PC-3 (cell line): ENCODE data around the gene FBLN5. TPM values are rescaled to one million over a fixed set of nuclear protein-coding genes. Genes with fewer than 3 reads are reported as not detected.
A peak's percentile ranks its signal among the peaks of the same experiment; 100 is the strongest.

ENCODE experiments used
- ATAC-seq: fragments of 200-7000 bp; cut with Tn5 transposase; 2 replicates; pipeline ENCODE4 v1.9.1; 2020; ENCODE audit warnings: mild to moderate bottlenecking, moderate library complexity
- BruUV-seq: library from RNA; stranded (reverse); fragments of 400-500 nt; replicated peaks from 2 replicates; lab custom pipeline; 2021; lab: Mats Ljungman, UMichigan
- CTCF ChIA-PET: fragments of 300-600 bp; sonication (Branson Sonifier 250); formaldehyde crosslinking; loops from one replicate; lab custom pipeline; 2022; ENCODE audit warnings: antibody characterized with exemption; lab: Charles Lee
- POLR2A ChIA-PET: fragments of 300-600 bp; sonication (Branson Sonifier 250); formaldehyde crosslinking; loops from one replicate; lab custom pipeline; 2022; ENCODE audit warnings: antibody characterized with exemption; ENCODE audit not compliant: unreplicated experiment; lab: Charles Lee
- DNase-seq: peaks from one replicate; pipeline ENCODE4 v3.0.0-alpha.2; 2015
- H2AFZ ChIP-seq: fragments of 300-600 bp; sonication (generic); 2 replicates; pipeline ENCODE4 v1.6.0; 2016; ENCODE audit warnings: antibody characterized with exemption, low read length
- H3F3A ChIP-seq: fragments of 300-600 bp; sonication (generic); one replicate; pipeline ENCODE4 v1.6.0; 2017; ENCODE audit warnings: antibody characterized with exemption, low read length, control low read depth, mild to moderate bottlenecking; ENCODE audit not compliant: unreplicated experiment
- H3K27ac ChIP-seq: fragments of 300-600 bp; sonication (generic); 2 replicates; pipeline ENCODE4 v1.5.1; 2016; ENCODE audit warnings: mild to moderate bottlenecking, low read length
- H3K27me3 ChIP-seq: fragments of 300-600 bp; sonication (generic); 2 replicates; pipeline ENCODE4 v1.6.1; 2016; ENCODE audit warnings: low read length, mixed read lengths
- H3K36me3 ChIP-seq: fragments of 300-600 bp; sonication (generic); 2 replicates; pipeline ENCODE4 v1.6.1; 2016; ENCODE audit warnings: low read depth, mixed run types, low read length, mixed read lengths
- H3K4me1 ChIP-seq: fragments of 300-600 bp; sonication (generic); 2 replicates; pipeline ENCODE4 v1.5.1; 2016; ENCODE audit warnings: low read length; ENCODE audit not compliant: insufficient read depth
- H3K4me2 ChIP-seq: fragments of 300-600 bp; sonication (generic); 2 replicates; pipeline ENCODE4 v1.6.0; 2016; ENCODE audit warnings: low read length
- H3K4me3 ChIP-seq: fragments of 300-600 bp; sonication (generic); 2 replicates; pipeline ENCODE4 v1.5.1; 2016; ENCODE audit warnings: mild to moderate bottlenecking, low read length, mixed read lengths
- H3K79me2 ChIP-seq: fragments of 300-600 bp; sonication (generic); 2 replicates; pipeline ENCODE4 v1.6.1; 2017; ENCODE audit warnings: low read length, mixed read lengths
- H3K9ac ChIP-seq: fragments of 300-600 bp; sonication (generic); 2 replicates; pipeline ENCODE4 v1.6.0; 2016; ENCODE audit warnings: mild to moderate bottlenecking, low read length
- H3K9me2 ChIP-seq: fragments of 300-600 bp; sonication (generic); replicated peaks from 2 replicates; pipeline ENCODE4 v1.6.1; 2016; ENCODE audit warnings: mixed run types, low read length, mixed read lengths
- H3K9me3 ChIP-seq: fragments of 300-600 bp; sonication (generic); 2 replicates; pipeline ENCODE4 v1.6.1; 2016; ENCODE audit warnings: low read length, mixed read lengths
- H4K20me1 ChIP-seq: fragments of 300-600 bp; sonication (generic); 2 replicates; pipeline ENCODE4 v1.6.1; 2016; ENCODE audit warnings: low read length, mixed read lengths
- CTCF ChIP-seq: fragments of 300-600 bp; sonication (generic); conservative IDR thresholded peaks from 2 replicates; pipeline ENCODE4 v1.5.1; 2017; ENCODE audit warnings: antibody characterized with exemption, low read depth, mild to moderate bottlenecking, low read length
- EZH2 ChIP-seq: fragments of 300-600 bp; sonication (generic); IDR thresholded peaks from one replicate; pipeline ENCODE4 v1.6.1; 2017; ENCODE audit warnings: antibody characterized with exemption, mild to moderate bottlenecking, low read length; ENCODE audit not compliant: unreplicated experiment
- EZH2phosphoT487 ChIP-seq: fragments of 300-600 bp; sonication (generic); IDR thresholded peaks from 2 replicates; pipeline ENCODE4 v1.6.1; 2018; ENCODE audit warnings: mild to moderate bottlenecking, antibody characterized with exemption, low read length, borderline replicate concordance
- intact Hi-C: fragments of 100-400 bp; cut with micrococcal nuclease; formaldehyde crosslinking; loops from 2 replicates; pipeline ENCODE4 v1.9.0; 2023
- total RNA-seq: library from RNA; depleted of rRNA; stranded (reverse); fragments of >200 nt; gene quantifications from 2 replicates; pipeline ENCODE4 v1.2.3, GENCODE V29; 2014

FBLN5 gene
- total RNA-seq, 1 experiment from 2014 or later: 0.58 TPM

GRCh38 chr14:91839749-91840148 lies 107.7 kb downstream of the FBLN5 start:
- Histone ChIP-seq H3K27ac (no peak overlapping the region), H3K27me3 (peaks cover 26% of the 10 kb centered on the region), H3K4me1 (peaks cover 5% of the 10 kb centered on the region; the same call in 1 of the 2 replicates), H3K9me2 (no peaks in the 10 kb centered on the region), H3K4me2 (no peak overlapping the region), H3F3A (no peaks in the 10 kb centered on the region), H2AFZ (no peak overlapping the region), H3K4me3 (no peak overlapping the region), H3K9ac (no peak overlapping the region), H3K79me2 (no peaks in the 10 kb centered on the region), H3K36me3 (no peaks in the 10 kb centered on the region), H4K20me1 (no peaks in the 10 kb centered on the region), H3K9me3 (no peaks in the 10 kb centered on the region)
- CTCF ChIA-PET: no interaction called here
- DNase-seq (no peak), ATAC-seq (no peak)
- no peak for TF ChIP-seq CTCF
- intact Hi-C loops: no loop called here
- POLR2A ChIA-PET: no interaction called here
- BruUV-seq: no TSS peak

GRCh38 chr14:91837076-91837475 lies 110.4 kb downstream of the FBLN5 start:
- CTCF ChIA-PET: no interaction called here
- POLR2A ChIA-PET: no interaction called here
- no peaks in the 10 kb centered on the region for H4K20me1 ChIP-seq
- H3K36me3 ChIP-seq: no peaks in the 10 kb centered on the region
- H3K4me3 ChIP-seq: peak overlapping the region; percentile 66
- peaks cover 5% of the 10 kb centered on the region; the same call in 1 of the 2 replicates for H3K4me1 ChIP-seq
- no peak for DNase-seq
- BruUV-seq: no TSS peak
- peak overlapping the region; percentile 82 for H2AFZ ChIP-seq
- H3K27me3 ChIP-seq: peaks cover 50% of the 10 kb centered on the region
- intact Hi-C loops: no loop called here
- H3K4me2 ChIP-seq: peak overlapping the region; percentile 89
- H3K9me3 ChIP-seq: no peaks in the 10 kb centered on the region
- H3K9ac ChIP-seq: peak overlapping the region; percentile 53
- no peaks in the 10 kb centered on the region for H3K9me2 ChIP-seq
- no peaks in the 10 kb centered on the region for H3F3A ChIP-seq
- H3K79me2 ChIP-seq: 0 out of 2 replicates have a peak, but pooled peaks cover 7% of the 10 kb centered on the region
- H3K27ac ChIP-seq: no peak overlapping the region
- no peak for ATAC-seq
- TF ChIP-seq EZH2phosphoT487: no peak
- TF ChIP-seq CTCF: no peak
- TF ChIP-seq EZH2: no peak

- H3K9me3 ChIP-seq: no peaks in the 10 kb centered on the region
- POLR2A ChIA-PET: no interaction called here
- BruUV-seq: no TSS peak
- ATAC-seq (peak; percentile 91), DNase-seq (peak; percentile 67)
- H3K36me3 ChIP-seq: no peaks in the 10 kb centered on the region
- 0 out of 2 replicates have a peak, but pooled peaks cover 7% of the 10 kb centered on the region for H3K79me2 ChIP-seq
- peak overlapping the region; percentile 69 for H3K9ac ChIP-seq
- H3K4me2 ChIP-seq: peak overlapping the region; percentile 89
- TF ChIP-seq EZH2: peak; percentile 93
- no peak for TF ChIP-seq EZH2phosphoT487
- TF ChIP-seq CTCF: no peak
- no peaks in the 10 kb centered on the region for H3F3A ChIP-seq
- peaks cover 5% of the 10 kb centered on the region; the same call in 1 of the 2 replicates for H3K4me1 ChIP-seq
- no peaks in the 10 kb centered on the region for H3K9me2 ChIP-seq
- no peaks in the 10 kb centered on the region for H4K20me1 ChIP-seq
- intact Hi-C loops: no loop called here
- H2AFZ ChIP-seq: peak overlapping the region; percentile 82
- CTCF ChIA-PET: no interaction called here
- peak overlapping the region; percentile 66 for H3K4me3 ChIP-seq
- peaks cover 57% of the 10 kb centered on the region for H3K27me3 ChIP-seq
- no peak overlapping the region for H3K27ac ChIP-seq
Measured at GRCh38 chr14:91835920-91836843, 111.3 kb downstream of the FBLN5 start.
